GM18951 (cell line): ENCODE measurements around the gene SLC5A1.

ENCODE experiments used
- POLR2A ChIP-seq: IDR thresholded peaks from 4 replicates; pipeline ENCODE4 v1.6.1; 2011; ENCODE audit warnings: mild to moderate bottlenecking; ENCODE audit not compliant: insufficient read length, insufficient read depth; ENCODE audit errors: extremely low read depth
- in situ Hi-C: fragments of 300-500 bp; cut with MboI; formaldehyde crosslinking; loops from one replicate; pipeline ENCODE4 v1.12.0; 2022; ENCODE audit warnings: low sequenced_read_pairs, mixed read lengths, inconsistent platforms; ENCODE audit not compliant: unreplicated experiment

The SLC5A1 gene

GRCh38 chr22:32031466-32031865 lies 11.6 kb upstream of the SLC5A1 start:
- no peak for TF ChIP-seq POLR2A
- in situ Hi-C loops: no loop called here

GRCh38 chr22:32034275-32034674 lies 8.8 kb upstream of the SLC5A1 start:
- TF ChIP-seq POLR2A: no peak
- in situ Hi-C loops: no loop called here

- in situ Hi-C loops: no loop called here
These were observed 5.8 kb upstream of the SLC5A1 start for GRCh38 chr22:32037236-32037635.

GRCh38 chr22:32040324-32040904 lies 2.6 kb upstream of the SLC5A1 start:
- TF ChIP-seq POLR2A: no peak
- in situ Hi-C loops: no loop called here

More at GRCh38 chr22:32037236-32037635, 5.8 kb upstream of the SLC5A1 start:
- no peak for TF ChIP-seq POLR2A

GRCh38 chr22:32043391-32043790 lies 330 bp downstream of the SLC5A1 start:
- in situ Hi-C loops: no loop called here
- no peak for TF ChIP-seq POLR2A

- in situ Hi-C loops: no loop called here
- no peak for TF ChIP-seq POLR2A
These were observed 1.4 kb downstream of the SLC5A1 start for GRCh38 chr22:32044477-32044876.

- in situ Hi-C loops: no loop called here
These were observed 1.9 kb downstream of the SLC5A1 start for GRCh38 chr22:32044913-32045312.

GRCh38 chr22:32048069-32048468 lies 5.0 kb downstream of the SLC5A1 start:
- TF ChIP-seq POLR2A: no peak
- in situ Hi-C loops: no loop called here

More at GRCh38 chr22:32044913-32045312, 1.9 kb downstream of the SLC5A1 start:
- no peak for TF ChIP-seq POLR2A

- in situ Hi-C loops: no loop called here
- TF ChIP-seq POLR2A: no peak
These were observed 7.8 kb downstream of the SLC5A1 start for GRCh38 chr22:32050678-32051515.

GRCh38 chr22:32052244-32052643 lies 9.2 kb downstream of the SLC5A1 start:
- in situ Hi-C loops: no loop called here

GRCh38 chr22:32052936-32053791 lies 10.1 kb downstream of the SLC5A1 start:
- no peak for TF ChIP-seq POLR2A
- in situ Hi-C loops: no loop called here

More at GRCh38 chr22:32052244-32052643, 9.2 kb downstream of the SLC5A1 start:
- no peak for TF ChIP-seq POLR2A

- TF ChIP-seq POLR2A: no peak
- in situ Hi-C loops: no loop called here
These were observed 12.0 kb downstream of the SLC5A1 start for GRCh38 chr22:32055069-32055468.

GRCh38 chr22:32058656-32059260 lies 15.7 kb downstream of the SLC5A1 start:
- no peak for TF ChIP-seq POLR2A
- in situ Hi-C loops: no loop called here
